Limb (tissue), 2 donors: Measurements from ENCODE around the gene MICALL2.

ENCODE experiments used
- DNase-seq, 2 donors: peaks; one replicate each; pipeline ENCODE4 v3.0.0-alpha.2; 2016; ENCODE audit errors: extremely low spot score in 2 of 2

Gene MICALL2

DNA sequence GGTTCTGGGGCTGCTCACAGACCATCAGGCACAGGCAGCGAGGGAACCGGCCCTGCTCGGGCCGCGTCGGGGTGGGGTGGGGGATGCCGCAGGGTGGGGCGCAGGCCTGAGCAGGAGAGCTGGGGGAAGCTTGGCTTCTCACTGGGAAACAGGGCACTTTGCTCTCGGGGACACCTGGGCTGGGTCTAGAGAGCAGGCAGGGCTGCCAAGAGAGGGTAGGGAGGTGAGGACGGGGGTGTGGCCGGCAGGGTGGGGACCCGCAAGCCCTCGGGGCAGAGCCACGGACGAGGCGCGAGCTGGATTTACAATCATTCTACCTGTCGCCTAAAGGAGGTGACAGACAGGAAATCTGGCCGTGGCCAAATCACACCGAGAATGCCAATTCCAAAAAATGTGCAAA lies 33.9 kb upstream of the MICALL2 start:
- no peak for DNase-seq

DNA sequence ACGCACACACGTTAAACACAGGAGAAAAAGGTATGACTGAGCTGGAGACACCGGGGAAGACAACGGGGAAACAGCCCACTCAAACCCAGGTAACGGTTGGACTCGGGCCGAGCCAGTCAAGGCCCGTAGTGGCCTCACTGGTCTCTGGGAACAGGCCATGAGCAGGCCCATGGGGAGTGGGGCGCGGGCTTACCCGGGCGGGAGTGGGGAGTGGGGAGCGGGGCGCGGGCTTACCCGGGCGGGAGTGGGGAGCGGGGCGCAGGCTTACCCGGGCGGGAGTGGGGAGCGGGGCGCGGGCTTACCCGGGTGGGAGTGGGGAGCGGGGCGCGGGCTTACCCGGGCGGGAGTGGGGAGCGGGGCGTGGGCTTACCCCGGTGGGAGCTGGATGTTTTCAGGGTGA lies 33.4 kb upstream of the MICALL2 start:
- no peak for DNase-seq

DNA sequence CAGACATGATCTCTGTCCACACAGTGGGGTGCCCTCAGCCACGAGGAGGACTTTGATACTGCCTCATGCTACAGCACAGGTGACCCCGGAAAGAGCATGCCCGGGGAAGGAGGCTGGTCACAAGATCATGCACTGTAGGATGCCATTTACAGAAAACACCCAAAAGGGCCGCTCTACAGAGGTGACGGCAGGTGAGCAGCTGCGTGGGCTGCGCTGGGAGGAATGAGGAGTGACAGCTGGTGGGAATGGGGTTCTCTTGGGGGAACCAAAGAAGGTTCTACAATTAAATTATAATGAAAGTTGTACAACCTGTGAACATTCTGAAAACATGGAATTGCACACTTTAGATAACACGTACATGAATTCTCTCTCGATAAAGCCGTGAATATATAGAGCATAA lies 33.0 kb upstream of the MICALL2 start:
- DNase-seq = no peak

DNA sequence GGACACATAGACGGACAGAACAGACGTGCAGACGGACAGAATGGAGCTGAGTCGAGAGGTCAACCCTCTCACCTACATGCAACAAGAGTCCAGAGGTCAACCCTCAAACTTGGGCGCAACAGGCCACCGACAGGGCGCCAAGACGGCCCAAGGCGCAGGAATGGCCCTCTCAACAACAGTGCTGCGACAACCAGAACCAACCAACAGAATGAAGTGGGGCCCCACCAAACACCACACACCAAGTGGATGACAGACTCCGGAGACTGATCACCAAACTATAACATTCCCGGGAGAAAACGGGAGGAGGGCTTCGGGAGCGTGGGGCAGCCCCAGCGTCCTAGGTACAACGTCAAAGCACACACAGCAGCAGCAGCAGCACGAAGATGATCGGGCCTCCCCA lies 31.6 kb upstream of the MICALL2 start:
- no peak for DNase-seq

DNA sequence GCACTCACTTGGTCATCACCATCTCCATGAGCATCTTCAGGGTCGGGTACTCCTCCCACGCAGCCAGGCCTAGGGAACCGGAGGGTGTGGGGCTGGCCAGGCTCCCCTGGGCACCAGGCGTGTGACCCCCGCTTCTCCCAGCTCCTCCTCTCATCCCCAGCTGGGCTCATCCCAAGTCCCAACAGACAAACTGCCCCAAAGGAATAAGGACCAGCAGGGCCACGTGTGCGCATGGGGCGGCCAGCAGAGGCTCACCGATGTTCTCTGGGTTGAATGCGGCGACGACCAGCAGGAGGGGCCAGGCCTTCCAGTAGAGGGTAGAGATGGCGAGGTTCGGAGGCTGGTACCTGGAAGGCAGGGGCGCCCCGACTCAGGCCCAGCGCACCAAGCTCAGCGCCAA lies 30.1 kb upstream of the MICALL2 start:
- DNase-seq = no peak

DNA sequence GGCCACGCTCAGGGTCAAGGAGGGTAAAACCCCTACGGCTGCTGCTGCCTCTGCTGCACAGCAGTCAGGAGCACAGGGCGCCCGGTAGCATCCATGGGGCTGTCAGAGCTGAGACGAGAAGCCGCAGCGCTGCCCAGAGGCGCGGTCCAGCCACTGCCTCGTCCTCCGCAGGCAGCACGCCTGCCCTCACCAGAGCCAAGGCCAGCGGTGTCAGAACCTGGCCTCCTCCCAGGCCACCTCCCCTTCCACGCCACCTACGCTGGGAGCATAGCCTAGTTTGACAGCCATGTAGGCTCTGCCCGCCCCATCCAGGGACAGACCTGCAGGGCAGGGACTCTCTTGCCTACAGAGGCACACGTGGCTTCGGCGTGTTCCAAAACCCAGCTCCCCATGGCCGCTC lies 28.7 kb upstream of the MICALL2 start:
- DNase-seq = no peak

DNA sequence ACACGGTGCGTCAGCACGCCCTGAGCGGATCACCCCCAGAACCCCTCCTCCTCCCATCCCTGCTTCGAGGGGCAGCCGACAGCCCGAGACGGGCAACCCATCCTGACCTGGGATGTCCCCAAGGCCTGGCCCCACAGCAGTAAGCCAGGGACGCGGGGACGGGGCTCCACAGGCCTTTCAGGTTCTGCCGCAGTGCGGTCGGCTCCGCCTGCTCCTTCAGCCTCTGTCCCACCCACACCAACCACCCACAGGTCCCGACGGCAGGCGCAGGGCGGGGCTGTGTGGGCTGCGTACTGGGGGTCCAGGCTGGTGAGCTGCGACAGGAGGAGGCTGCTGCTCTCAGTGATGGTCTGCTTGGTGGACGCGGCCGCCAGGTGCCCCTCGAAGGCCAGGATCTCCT lies 28.2 kb upstream of the MICALL2 start:
- DNase-seq = no peak

DNA sequence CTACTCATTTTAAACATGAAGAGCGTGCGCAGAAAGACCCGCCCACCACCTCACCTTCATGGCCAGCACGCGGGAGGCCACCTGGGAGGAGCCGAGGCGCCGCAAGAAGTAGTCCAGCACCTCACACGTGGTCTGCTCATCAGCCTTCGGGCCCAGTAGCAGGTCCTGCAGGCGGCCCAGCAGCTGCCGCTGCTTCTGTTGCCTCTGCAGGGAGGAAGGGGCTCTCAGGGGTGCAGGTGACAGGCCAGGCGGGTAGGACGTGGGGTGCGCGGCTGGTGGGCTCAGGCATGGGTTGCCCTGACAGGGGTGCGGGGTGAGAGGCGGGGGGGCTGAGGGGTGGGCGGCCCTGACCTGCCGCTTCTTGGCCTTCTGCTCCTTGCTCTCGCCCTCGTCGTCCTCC lies 27.3 kb upstream of the MICALL2 start:
- no peak for DNase-seq

DNA sequence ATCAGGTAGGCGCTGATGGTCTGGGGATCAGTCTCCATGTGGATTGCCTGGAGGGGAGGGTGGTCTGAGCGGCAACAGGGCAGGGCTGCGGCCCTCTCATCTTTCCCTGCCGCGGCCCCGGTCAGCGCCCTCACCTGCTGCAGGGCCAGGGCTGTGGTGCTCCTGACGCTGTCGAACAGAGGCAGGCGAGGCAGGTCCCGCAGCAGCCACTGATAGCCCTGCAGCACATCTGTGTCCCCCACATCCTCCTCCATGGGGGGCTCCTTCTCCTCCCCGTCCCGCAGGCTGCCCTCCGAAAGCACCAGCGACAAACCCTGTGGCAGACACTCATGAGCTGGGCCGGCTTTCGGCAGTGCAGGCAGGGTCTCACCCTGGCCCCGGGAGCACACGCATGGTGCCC lies 25.9 kb upstream of the MICALL2 start:
- DNase-seq = no peak

DNA sequence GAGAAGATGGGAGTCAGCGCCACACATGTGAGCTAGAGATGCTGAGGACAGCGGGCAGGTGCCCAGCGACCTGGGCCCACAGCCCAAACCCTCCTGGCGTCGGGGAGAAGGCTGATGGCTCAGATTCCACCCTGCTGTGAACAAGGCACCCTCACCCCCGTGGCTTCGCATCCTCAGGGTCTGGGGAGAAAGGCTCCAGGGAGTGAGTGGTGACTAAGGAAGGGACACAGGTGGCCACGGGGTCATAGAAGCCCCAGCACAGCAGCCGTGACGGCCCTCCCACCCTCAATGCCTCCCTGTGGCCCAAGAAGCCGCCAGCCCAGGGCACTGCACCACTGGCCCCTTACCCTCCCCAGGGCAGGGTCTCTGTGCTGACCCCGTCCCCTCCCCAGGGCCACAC lies 25.3 kb upstream of the MICALL2 start:
- DNase-seq = no peak

DNA sequence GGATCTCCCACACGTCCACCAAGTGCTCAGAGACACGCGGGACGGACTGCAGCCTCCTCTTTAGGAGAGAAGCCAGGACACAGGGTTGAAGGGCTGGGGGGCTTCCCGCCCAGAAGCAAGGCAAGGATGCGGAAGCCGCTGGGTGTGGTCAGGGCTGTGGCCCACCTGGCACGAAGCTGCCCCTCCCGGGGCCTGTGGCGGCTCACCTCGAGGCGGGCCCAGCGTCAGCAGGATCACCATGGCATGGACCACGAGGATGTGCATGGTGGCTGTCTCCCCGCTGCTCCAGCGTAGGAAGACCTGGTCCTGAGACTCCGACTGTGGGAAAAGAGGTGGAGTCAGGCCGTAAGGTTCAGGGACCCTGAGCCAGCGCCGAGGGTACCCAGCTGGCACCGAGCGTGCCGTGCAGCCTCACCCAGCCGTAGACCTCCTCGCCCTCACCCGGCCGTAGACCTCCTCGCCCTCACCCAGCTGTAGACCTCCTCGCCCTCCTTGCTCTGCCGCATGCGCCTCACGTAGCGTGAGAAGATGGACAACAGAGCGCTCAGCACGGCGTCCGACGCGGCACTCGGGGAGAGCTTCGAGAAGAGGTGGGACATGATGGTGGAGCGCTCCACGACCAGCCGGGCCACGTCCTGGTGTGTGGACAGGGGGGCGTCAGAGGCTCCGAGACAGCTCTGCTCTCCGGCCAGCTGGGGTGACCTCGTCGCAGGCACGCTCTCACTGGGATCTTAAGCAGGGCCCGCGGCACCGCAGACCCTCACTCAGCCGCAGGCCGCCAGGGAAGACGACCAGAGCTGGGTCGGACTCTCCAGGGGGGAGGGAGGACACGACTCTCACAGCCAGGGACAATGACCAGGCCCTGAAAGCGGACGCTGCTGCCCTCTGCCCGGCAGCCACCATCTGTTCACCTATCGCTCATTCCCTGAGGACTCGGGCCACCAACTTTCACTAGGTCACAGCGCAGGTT lies 24.6 kb upstream of the MICALL2 start:
- no peak for DNase-seq

DNA sequence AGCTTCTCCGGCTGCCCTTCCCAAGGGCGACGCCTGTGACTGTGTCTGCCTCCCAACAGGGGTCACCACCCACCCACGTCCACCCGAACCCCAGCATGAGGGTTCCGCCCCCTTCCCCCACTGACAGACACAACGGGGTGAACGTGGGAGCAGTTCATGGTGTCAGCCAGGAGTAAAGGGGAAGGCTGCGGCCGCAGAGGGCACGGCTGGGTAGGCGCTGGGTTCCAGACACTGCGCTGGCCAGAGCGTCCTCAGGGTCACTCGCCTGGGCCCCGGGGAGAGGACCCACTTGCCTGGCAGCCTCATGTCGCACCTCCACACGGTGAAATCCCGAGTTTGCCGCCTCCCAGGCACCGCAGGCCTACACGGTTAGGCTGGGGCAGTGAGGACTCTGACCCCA lies 23.8 kb upstream of the MICALL2 start:
- no peak for DNase-seq

DNA sequence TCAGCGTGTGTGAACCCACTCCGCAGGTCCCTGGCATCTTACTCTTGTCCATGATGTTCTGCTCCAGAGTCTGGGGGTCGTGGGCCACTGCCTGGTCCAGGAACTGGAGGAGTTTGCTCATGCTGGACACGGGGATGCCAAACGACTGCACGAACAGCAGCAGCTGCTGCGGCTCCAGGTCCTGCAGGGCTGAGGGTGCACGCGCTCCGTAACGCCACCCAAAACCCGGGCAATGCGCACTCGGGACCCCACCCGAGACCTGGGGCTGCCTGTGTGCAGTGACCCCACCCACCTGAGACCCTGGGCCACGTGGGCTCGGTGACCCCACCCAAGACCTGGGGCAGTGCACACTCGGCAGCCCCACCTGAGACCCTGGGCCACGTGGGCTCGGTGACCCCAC lies 22.0 kb upstream of the MICALL2 start:
- DNase-seq = no peak

DNA sequence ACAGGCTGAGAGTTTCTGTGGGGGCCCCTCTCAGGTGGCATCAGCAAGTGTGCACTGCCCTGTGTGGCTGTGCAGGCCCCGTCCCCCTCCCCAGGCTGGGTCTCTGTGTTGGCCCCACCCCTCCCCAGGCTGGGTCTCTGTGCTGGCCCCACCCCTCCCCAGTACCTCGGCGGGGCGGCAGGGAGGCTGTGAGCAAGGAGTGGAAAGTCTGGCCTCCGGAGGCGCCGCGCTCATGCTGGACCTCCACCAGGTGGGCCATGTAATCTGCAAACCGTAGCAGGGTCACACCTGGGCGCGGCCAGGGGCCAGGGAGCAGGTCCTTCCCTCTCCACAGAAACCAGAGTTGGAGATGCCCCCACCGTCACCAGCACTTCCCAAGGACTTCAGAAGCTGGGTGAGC lies 21.4 kb upstream of the MICALL2 start:
- no peak for DNase-seq

DNA sequence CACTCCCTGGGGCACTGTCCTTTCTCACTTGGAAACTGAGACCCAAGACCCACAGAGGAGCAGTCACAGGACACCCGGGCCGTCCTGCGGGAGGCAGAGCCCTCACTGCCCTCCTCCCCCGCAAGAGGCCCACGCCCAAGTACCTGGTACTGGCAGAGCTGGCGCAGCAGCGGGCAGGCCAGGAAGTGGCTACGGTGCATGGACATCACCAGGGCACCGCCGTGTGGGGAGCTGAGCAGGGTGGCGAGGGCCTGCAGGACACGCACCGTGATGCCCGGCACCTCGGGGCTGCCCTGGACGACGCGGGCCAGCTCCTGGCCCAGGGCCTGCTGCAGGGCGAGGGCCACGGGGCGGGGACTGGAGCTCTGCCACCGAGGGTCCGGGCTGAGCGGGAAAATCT lies 20.0 kb upstream of the MICALL2 start:
- DNase-seq = no peak

DNA sequence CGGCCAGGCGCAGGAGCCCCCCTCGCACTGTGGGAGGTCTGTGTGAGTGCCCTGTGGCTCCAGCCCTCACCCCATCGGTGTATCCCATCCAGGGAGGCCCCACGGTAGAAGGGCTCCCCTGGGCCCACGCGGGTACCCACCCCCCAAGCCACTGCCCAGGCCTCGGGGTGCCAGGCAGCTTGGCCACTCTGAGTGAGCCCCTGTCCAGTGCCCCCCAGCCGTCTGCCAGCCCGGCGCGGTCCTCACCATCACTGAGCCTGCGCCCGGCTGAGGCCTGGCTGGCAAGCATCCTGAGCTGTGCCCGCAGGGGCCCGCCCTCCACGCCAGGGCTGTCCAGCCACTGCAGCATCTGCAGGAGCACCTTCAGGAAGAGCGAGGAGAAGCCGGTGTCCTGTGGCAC lies 19.2 kb upstream of the MICALL2 start:
- DNase-seq = no peak

DNA sequence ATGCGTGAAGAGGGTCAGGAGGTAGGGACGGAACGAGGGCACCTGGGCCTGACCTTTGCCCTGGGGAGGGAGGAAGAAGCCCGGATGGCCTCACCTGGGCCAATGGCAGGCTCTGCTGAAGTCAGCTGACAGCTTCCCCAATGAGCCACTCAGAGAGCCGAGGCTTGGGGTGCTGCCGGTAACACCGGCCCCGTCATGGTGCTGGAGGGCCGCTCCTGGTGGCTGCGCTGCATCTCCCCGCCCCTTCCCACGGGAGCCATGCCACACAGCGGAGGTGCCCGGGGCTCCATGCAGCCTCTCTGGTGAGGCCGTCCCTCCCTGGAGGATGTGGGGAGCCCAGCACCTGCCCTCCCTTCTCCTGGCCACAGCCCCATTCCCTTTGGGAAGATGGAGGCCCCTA lies 17.6 kb upstream of the MICALL2 start:
- no peak for DNase-seq

DNA sequence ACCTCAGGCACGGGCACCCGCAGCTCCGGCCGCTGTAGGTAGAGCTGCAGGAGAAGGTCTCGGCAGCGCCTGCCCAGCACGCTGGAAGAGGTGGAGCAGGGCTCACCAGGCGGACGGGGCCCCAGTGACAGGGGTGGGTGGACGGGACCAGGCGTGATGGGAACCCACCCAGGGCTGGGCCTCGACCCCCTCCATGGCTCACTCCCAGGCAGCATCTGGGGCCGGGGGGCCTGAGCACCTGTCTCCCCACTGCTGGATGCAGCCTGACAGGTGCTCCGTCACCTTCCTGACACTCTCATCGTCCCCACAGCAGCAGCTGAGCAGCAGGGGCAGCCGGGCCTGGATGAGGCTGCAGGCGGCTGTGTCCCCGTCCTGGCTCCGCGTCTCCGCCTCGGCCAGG lies 16.7 kb upstream of the MICALL2 start:
- no peak for DNase-seq

DNA sequence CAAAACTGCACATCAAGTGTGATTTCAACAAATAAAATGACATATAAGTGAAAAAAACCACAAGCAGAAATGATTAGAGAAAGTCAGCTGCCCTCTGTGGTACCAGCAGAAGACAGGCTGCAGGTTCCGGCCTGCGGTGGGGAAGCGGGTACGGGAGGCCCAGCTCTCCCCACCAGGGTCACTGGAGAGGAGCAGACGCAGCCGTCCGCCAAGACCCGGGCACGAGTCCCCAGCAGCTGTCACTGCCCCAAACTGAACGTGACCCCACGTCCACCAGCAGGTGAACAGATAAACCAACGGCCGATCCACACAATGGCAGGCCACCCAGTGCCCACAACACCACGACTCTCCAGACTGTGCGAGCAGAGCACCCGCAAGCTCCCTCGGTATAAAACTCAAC lies 16.1 kb upstream of the MICALL2 start:
- DNase-seq = no peak

DNA sequence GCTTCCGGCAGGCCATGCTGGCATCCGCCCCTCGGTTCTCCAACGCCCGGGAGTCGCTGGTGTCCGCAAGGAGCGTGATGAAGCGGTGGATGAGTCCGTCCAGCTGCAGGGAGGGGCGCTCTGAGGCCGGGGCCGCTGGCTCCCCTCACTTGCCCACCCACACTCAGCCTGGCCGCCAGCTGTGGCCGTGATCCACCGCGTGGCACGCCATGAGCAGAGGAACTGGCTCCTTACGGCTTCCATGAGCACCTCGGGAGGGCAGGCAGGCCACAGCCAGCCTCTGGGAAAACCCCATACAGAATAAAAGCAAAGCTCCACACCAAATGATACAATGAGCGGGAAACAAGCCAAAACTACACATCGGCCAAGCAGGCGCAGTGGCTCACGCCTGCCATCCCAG lies 15.5 kb upstream of the MICALL2 start:
- DNase-seq = no peak

DNA sequence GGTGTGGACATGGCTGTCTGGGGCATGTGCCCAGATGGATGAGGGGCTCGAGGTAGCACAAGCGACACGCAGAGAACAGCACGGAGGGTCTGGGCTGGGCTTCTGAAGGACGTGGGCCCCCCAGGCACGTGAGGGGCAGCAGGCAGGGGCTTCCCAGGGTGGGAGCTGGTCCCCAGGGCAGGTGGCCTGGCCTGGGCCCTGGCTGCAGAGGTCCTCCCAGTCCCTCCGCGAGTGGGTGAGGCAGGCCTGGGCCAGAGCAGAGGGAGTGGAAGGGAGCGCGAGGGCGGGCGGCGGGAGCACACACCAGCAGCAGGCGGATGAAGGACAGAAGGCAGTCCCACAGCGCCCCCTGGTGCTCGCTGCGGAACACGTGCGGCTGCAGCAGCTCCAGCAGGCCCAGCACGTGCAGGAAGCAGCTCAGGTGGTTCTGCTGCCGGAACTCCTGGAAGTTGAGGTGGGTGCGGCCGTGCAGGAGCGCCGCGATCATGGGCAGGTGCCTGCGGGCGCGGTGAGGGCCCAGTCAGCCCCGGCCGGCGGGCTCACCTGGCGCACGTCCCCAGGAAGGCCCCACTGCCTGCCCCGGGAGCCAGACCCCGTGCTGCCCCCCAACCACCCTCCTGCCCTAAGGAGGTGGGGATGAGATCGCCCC lies 14.7 kb upstream of the MICALL2 start:
- peak; percentile 84 to 91 for DNase-seq

DNA sequence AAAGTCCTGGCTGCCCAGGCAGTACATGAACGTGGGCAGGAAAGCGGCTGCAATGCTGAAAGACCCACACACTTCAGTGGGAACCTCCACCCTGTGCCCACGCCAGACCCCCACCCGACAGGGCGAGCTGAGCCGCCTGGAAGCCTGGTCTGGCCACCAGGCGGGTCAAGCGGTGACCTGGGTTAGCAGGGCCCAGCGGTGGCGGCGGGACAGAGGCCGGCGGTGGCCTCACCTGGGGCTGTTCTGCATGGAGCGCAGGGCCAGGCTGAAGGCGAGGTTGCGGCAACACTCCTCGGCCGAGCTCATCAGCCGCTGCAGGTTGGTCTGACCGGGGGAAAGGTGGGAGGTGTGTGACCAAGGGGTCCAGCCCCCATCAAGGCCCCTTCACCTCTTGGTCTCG lies 11.6 kb upstream of the MICALL2 start:
- no peak for DNase-seq

DNA sequence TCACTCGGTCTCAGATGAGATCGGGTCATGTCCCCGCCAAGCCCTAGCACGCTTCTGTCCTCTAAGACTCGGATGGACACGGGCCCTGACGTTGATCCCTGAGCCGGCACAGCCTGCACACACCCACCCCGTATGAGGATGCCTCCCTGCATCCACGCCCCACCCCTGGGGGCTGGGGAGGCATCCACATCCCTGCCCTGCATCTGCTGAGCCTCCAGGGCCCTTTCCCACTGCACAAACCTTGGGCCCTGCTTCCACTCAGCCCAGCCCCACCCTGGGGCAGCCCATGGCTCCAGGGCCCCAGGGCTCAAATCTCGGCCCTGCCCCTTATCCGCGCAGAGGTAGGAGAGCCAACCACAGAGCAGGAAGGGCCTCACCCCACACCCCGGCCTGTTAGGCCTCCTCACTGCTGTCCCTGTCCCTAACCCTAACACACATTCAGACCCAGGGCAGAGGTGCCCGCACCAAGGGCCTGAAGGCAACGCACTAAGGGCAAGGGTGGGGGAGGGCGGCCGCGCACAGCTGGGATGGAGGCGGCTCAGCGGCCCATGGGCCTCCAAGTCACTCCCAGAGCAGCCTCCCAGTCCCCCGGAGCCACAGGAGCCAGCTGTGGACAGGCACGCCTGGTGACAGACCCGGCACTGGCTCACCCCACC lies 9.5 kb upstream of the MICALL2 start:
- DNase-seq = no peak
